ENCODE measurements around the gene MSANTD2.
A peak's percentile ranks its signal among the peaks of the same experiment; 100 is the strongest.

MSANTD2 gene

DNA sequence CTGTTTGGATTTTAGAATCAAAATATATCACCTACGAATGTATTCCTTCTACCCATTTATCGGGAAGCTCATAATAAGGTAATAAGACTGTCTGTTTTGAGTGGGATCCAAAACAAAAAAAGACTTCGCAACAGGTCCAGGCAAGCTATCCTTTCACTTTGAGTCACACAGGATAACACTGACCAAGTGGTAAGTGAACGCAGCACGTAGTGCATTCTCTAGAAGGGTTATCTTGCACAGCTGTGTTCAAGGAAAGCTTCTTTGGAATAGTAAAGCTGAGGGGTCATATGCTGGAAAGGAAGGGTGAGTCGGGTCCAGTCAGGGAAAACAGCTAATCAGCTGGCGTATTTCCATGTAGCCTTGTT is 82.8 kb downstream of the MSANTD2 start:
- peak; percentile 39 for ATAC-seq
- TF ChIP-seq, protein P1, sequence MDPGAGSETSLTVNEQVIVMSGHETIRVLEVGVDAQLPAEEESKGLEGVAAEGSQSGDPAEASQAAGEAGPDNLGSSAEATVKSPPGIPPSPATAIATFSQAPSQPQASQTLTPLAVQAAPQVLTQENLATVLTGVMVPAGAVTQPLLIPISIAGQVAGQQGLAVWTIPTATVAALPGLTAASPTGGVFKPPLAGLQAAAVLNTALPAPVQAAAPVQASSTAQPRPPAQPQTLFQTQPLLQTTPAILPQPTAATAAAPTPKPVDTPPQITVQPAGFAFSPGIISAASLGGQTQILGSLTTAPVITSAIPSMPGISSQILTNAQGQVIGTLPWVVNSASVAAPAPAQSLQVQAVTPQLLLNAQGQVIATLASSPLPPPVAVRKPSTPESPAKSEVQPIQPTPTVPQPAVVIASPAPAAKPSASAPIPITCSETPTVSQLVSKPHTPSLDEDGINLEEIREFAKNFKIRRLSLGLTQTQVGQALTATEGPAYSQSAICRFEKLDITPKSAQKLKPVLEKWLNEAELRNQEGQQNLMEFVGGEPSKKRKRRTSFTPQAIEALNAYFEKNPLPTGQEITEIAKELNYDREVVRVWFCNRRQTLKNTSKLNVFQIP (CRISPR knock-in tag; IDR thresholded peaks at IDR 0.05; ENCODE audit: borderline replicate concordance, low read depth): no peak

GRCh38 chr11:124716591-124716990 is 83.6 kb downstream of the MSANTD2 start:
- no peak for ATAC-seq
- TF ChIP-seq OSR1 (CRISPR knock-in tag; IDR thresholded peaks at IDR 0.05): no peak
- no peak for TF ChIP-seq BACH2 (CRISPR knock-in tag; IDR thresholded peaks at IDR 0.05; ENCODE audit: borderline replicate concordance)
- no peak for TF ChIP-seq PPARA (CRISPR knock-in tag; IDR thresholded peaks at IDR 0.05; ENCODE audit: borderline replicate concordance)
- no peak for TF ChIP-seq PATZ1 (CRISPR knock-in tag; IDR thresholded peaks at IDR 0.05; ENCODE audit: borderline replicate concordance)

Measured in SK-N-SH treated with all-trans-retinoic acid at 6 μM for 48 hours (cell line).